K562 (cell line): ENCODE results near the gene CORO6. TPM values are rescaled to one million over a fixed set of nuclear protein-coding genes. Genes with fewer than 3 reads are reported as not detected.
A peak's percentile ranks its signal among the peaks of the same experiment; 100 is the strongest.

ENCODE experiments used
- ATAC-seq: fragments of 200-7000 bp; cut with Tn5 transposase; 3 replicates; pipeline ENCODE4 v1.9.1; 2020; ENCODE audit warnings: moderate library complexity
- BruUV-seq: library from RNA; stranded (reverse); fragments of 400-500 nt; replicated peaks from 2 replicates; lab custom pipeline; 2021; lab: Mats Ljungman, UMichigan
- CTCF ChIA-PET: fragments of 300-600 bp; formaldehyde crosslinking; extraction: SDS; loops from one replicate; lab custom pipeline; 2021; ENCODE audit warnings: low intra/inter-chr PET ratio; lab: Yijun Ruan, JAX
- POLR2A ChIA-PET: fragments of 300-600, 350-650 bp; sonication (Branson Sonifier 250); formaldehyde crosslinking; extraction: SDS; loops from one replicate; lab custom pipeline; 2021; ENCODE audit warnings: antibody characterized with exemption, inconsistent platforms; lab: Yijun Ruan, JAX
- DNase-seq, 4 experiments: peaks; one replicate each; pipeline versions ENCODE4 v3.0.0 to v3.0.0-alpha.2; 2011 to 2018; ENCODE audit warnings: low spot score in 3 of 4, mixed read lengths in 3 of 4; ENCODE audit errors: extremely low read depth in 1 of 4
- FAIRE-seq: peaks from 2 replicates; lab custom pipeline; 2011; peaks lifted over from hg19 to GRCh38; lab: Jason Lieb, UNC
- H2AFZ ChIP-seq: 2 replicates; pipeline ENCODE4 v1.6.0; 2011; ENCODE audit warnings: low read depth, low read length, control low read depth, inconsistent platforms
- H3K27ac ChIP-seq: fragments of 200-600 bp; 3 replicates; pipeline ENCODE4 v1.8.0; 2011; ENCODE audit warnings: low read depth, mild to moderate bottlenecking, control low read depth, inconsistent platforms, low read length, moderate library complexity, mixed read lengths; ENCODE audit errors: extremely low read depth
- H3K27me3 ChIP-seq, 2 experiments: fragments of 300-600 bp in 1 of 2; 2 replicates in 1 of 2; 3 replicates in 1 of 2; pipeline versions ENCODE4 v1.6.0 to v1.8.0; 2011; ENCODE audit warnings: inconsistent platforms in 2 of 2, low read length in 2 of 2, mild to moderate bottlenecking in 1 of 2, mixed read lengths in 1 of 2, moderate library complexity in 1 of 2; ENCODE audit not compliant: control insufficient read depth in 2 of 2, insufficient read depth in 2 of 2
- H3K36me3 ChIP-seq: fragments of 300-600 bp; 3 replicates; pipeline ENCODE4 v1.8.0; 2011; ENCODE audit warnings: mild to moderate bottlenecking, low read length, inconsistent platforms; ENCODE audit not compliant: control insufficient read depth, insufficient read depth
- H3K4me1 ChIP-seq, 2 experiments: fragments of 200-600 bp in 1 of 2; replicated peaks in 1 of 2; 2 replicates in 1 of 2; 3 replicates in 1 of 2; pipeline versions ENCODE4 v1.5.1 to v1.8.0; 2011; ENCODE audit warnings: inconsistent platforms in 2 of 2, low read length in 2 of 2, mild to moderate bottlenecking in 1 of 2, mixed read lengths in 1 of 2, moderate library complexity in 1 of 2; ENCODE audit not compliant: control insufficient read depth in 2 of 2, insufficient read depth in 2 of 2
- H3K4me2 ChIP-seq: 2 replicates; pipeline ENCODE4 v1.6.1; 2011; ENCODE audit warnings: low read length, control low read depth, inconsistent platforms, mixed read lengths; ENCODE audit not compliant: insufficient read depth
- H3K4me3 ChIP-seq: fragments of 200-600 bp; sonication (generic), shearing (Covaris generic); 2 replicates; pipeline ENCODE4 v1.5.1; 2016; ENCODE audit warnings: control low read depth, inconsistent platforms
- H3K79me2 ChIP-seq: fragments of 200-600 bp; 3 replicates; pipeline ENCODE4 v1.8.0; 2011; ENCODE audit warnings: low read length, inconsistent platforms; ENCODE audit not compliant: control insufficient read depth, insufficient read depth
- H3K9ac ChIP-seq, 2 experiments: 2 replicates each; pipeline versions ENCODE4 v1.6.0 to v1.6.1; 2011; ENCODE audit warnings: low read depth in 2 of 2, low read length in 2 of 2, control low read depth in 1 of 2, inconsistent platforms in 1 of 2, mild to moderate bottlenecking in 1 of 2, mixed read lengths in 1 of 2; ENCODE audit not compliant: insufficient read depth in 1 of 2
- H3K9me1 ChIP-seq: one replicate; pipeline ENCODE4 v1.6.0; 2011; ENCODE audit warnings: inconsistent platforms, mild to moderate bottlenecking, low read length, moderate library complexity; ENCODE audit not compliant: control insufficient read depth, insufficient read depth
- H3K9me3 ChIP-seq: replicated peaks from 2 replicates; pipeline ENCODE4 v1.5.1; 2011; ENCODE audit warnings: low read depth, low read length, inconsistent platforms; ENCODE audit not compliant: control insufficient read depth, insufficient read depth
- H4K20me1 ChIP-seq: replicated peaks from 2 replicates; pipeline ENCODE4 v1.6.1; 2011; ENCODE audit warnings: low read length, inconsistent platforms, mixed read lengths; ENCODE audit not compliant: control insufficient read depth, insufficient read depth
- ATF4 ChIP-seq: fragments of 450-650 bp; formaldehyde crosslinking; IDR thresholded peaks from 2 replicates; pipeline ENCODE4 v1.4.0; 2022; ENCODE audit warnings: mild to moderate bottlenecking, moderate library complexity
- CTBP1 ChIP-seq: fragments of 450-650 bp; IDR thresholded peaks from 2 replicates; pipeline ENCODE4 v1.6.1; 2016; ENCODE audit warnings: borderline replicate concordance
- ELK3 ChIP-seq: fragments of 450-650 bp; formaldehyde crosslinking; IDR thresholded peaks from 2 replicates; pipeline ENCODE4 v1.4.0; 2020; ENCODE audit warnings: mild to moderate bottlenecking
- MCM3 ChIP-seq: fragments of 450-650 bp; IDR thresholded peaks from 2 replicates; pipeline ENCODE4 v1.6.1; 2016
- MXI1 ChIP-seq: IDR thresholded peaks from 2 replicates; pipeline ENCODE4 v1.6.1; 2011; ENCODE audit warnings: low read depth, mild to moderate bottlenecking, improper control_type of control experiment, low read length
- NR2C2 ChIP-seq, 2 experiments: fragments of 200-800 bp in 1 of 2; sonication (Bioruptor generic) in 1 of 2; sonication (generic) in 1 of 2; formaldehyde crosslinking in 1 of 2; IDR thresholded peaks; 2 replicates each; pipeline versions ENCODE4 v1.6.1 to v1.8.0; 2016 to 2022; ENCODE audit warnings: mild to moderate bottlenecking in 1 of 2, missing compliant biosample characterization in 1 of 2, missing genetic modification characterization in 1 of 2, missing genetic modification reagents in 1 of 2
- RCOR1 ChIP-seq, 2 experiments: IDR thresholded peaks; 2 replicates each; pipeline ENCODE4 v1.6.1; 2012; ENCODE audit warnings: low read depth in 2 of 2, low read length in 2 of 2, borderline replicate concordance in 1 of 2, improper control_type of control experiment in 1 of 2
- SRF ChIP-seq, 2 experiments: fragments of 250-450, 450-650 bp in 1 of 2; sonication (Bioruptor Pico) in 1 of 2; sonication (generic) in 1 of 2; formaldehyde crosslinking; IDR thresholded peaks; 2 replicates each; pipeline versions ENCODE4 v1.5.0 to v1.5.1; 2020 to 2022; ENCODE audit warnings: mild to moderate bottlenecking in 1 of 2, missing genetic modification reagents in 1 of 2
- YY1 ChIP-seq, 3 experiments: IDR thresholded peaks; 2 replicates each; pipeline ENCODE4 v1.6.1; 2011; ENCODE audit warnings: low read length in 2 of 3, mild to moderate bottlenecking in 2 of 3, moderate library complexity in 2 of 3, borderline replicate concordance in 1 of 3, control low read depth in 1 of 3, low read depth in 1 of 3; ENCODE audit not compliant: insufficient read depth in 3 of 3, insufficient replicate concordance in 2 of 3, control insufficient read depth in 1 of 3, insufficient read length in 1 of 3; ENCODE audit errors: extremely low read depth in 1 of 3
- ZNF347 ChIP-seq: fragments of 450-650 bp; formaldehyde crosslinking; IDR thresholded peaks from 2 replicates; pipeline ENCODE4 v1.4.0; 2020; ENCODE audit warnings: low read depth, mild to moderate bottlenecking, moderate library complexity
- ZNF696 ChIP-seq: fragments of 250-450 bp; sonication (Bioruptor Pico); conservative IDR thresholded peaks from 2 replicates; pipeline ENCODE4 v1.4.0; 2020; ENCODE audit warnings: mild to moderate bottlenecking, moderate library complexity
- in situ Hi-C: fragments of 300-500 bp; cut with MboI; formaldehyde crosslinking; loops from 4 replicates; pipeline ENCODE4 v1.15.0; 2018; ENCODE audit warnings: inconsistent platforms, mixed read lengths
- intact Hi-C: fragments of 100-400 bp; cut with micrococcal nuclease; formaldehyde crosslinking; loops from 2 replicates; pipeline ENCODE4 v1.14.2; 2022
- polyA plus RNA-seq, 8 experiments: library from polyadenylated mRNA; depleted of rRNA in 4 of 8; stranded (reverse) in 5 of 8; unstranded in 3 of 8; fragments of >200 nt; fragmentation: Nextera tagmentation in 2 of 8; fragmentation: Illumina TruSeq in 1 of 8; extraction: Ambion mirVana in 2 of 8; extraction: Trizol in 1 of 8; gene quantifications; 2 replicates each; pipeline versions ENCODE4 v1.2.1 to v1.2.3, GENCODE V29; 2011 to 2014; ENCODE audit warnings: inconsistent platforms in 1 of 8, missing spikeins in 1 of 8
- total RNA-seq, 7 experiments: library from RNA; depleted of rRNA in 6 of 7; stranded (reverse); fragments of >200 nt in 6 of 7; fragmentation: Illumina TruSeq in 2 of 7; extraction: Trizol in 2 of 7; gene quantifications; 2 replicates each; pipeline versions ENCODE4 v1.2.1 to v1.2.3, GENCODE V29; 2011 to 2021; ENCODE audit warnings: low replicate concordance in 1 of 7
- TF ChIP-seq, protein P1 (sequence below): fragments of 450-650 bp; IDR thresholded peaks from 2 replicates; pipeline ENCODE4 v1.6.1; 2017; ENCODE audit warnings: antibody characterized with exemption
- TF ChIP-seq, protein P2 (sequence below): sonication (generic); formaldehyde crosslinking; IDR thresholded peaks from 2 replicates; pipeline ENCODE4 v1.8.0; 2022; ENCODE audit warnings: missing genetic modification reagents, mild to moderate bottlenecking, borderline replicate concordance
- TF ChIP-seq, protein P3 (sequence below): sonication (generic); IDR thresholded peaks from 2 replicates; pipeline ENCODE4 v1.6.1; 2016

CORO6 gene
- total and polyA plus RNA-seq, 9 of the 15 experiments (the other 6 are each of a cell fraction or from before 2014, with no cell fraction given): 0.04 to 11.9 (median 2.4) TPM

DNA sequence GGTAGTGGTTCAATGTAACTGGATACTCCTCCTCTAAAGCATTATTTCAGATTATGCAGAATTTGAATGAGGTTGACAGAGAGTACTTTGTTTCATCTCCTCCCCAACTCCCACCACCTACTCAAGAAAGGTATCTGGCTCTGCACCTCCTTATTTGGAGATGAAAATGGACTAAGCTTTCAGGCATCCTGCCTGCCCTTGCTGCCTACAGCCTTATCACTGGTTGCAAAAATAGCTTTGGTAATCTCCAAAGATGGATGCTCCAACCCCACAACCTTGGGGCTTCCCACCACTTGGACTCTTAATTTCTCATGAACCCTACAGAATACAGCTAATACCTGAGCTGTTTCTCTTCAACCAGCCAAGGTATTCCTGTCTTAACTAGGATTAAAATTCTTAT lies 45.3 kb upstream of the CORO6 start:
- H3K36me3 ChIP-seq: peaks cover 15% of the 10 kb centered on the region; the same call in 2 of the 3 replicates
- no peaks in the 10 kb centered on the region for H3K9me3 ChIP-seq
- H3K4me1 ChIP-seq: peaks cover 4 to 45% of the 10 kb centered on the region in 2 experiments
- BruUV-seq: no TSS peak
- peak in 1 of 4 experiments; percentile 42 for DNase-seq
- peak overlapping the region; percentile 62; the same call in 2 of the 3 replicates for H3K27ac ChIP-seq
- H3K27me3 ChIP-seq: no peaks in the 10 kb centered on the region
- H4K20me1 ChIP-seq: no peaks in the 10 kb centered on the region
- ChIA-PET CTCF (no interaction called here), POLR2A (interaction anchor here (1.0 to 1.2 kb wide), 4 partner anchors 9 to 29 kb away, joined by 3 to 8 read pairs (median 3); no protein-coding TSS in a partner anchor)
- no peak overlapping the region for H3K9ac ChIP-seq
- ATAC-seq: peak; percentile 45
- intact Hi-C loops (no loop called here), in situ Hi-C loops (no loop called here)
- no peaks in the 10 kb centered on the region for H3K9me1 ChIP-seq
- no peak overlapping the region for H2AFZ ChIP-seq
- FAIRE-seq: no peak
- H3K4me3 ChIP-seq: no peak overlapping the region
- H3K4me2 ChIP-seq: 0 out of 2 replicates have a peak overlapping the region, but pooled peaks have one; percentile 23
- H3K79me2 ChIP-seq: no peaks in the 10 kb centered on the region
- TF ChIP-seq ATF4 (CRISPR knock-in tag): no peak
- TF ChIP-seq CTBP1: 0 out of 2 replicates have a peak, but pooled peaks have one; percentile 12
- no peak for TF ChIP-seq MXI1
- TF ChIP-seq ZNF696 (CRISPR knock-in tag): no peak
- TF ChIP-seq, protein P1, sequence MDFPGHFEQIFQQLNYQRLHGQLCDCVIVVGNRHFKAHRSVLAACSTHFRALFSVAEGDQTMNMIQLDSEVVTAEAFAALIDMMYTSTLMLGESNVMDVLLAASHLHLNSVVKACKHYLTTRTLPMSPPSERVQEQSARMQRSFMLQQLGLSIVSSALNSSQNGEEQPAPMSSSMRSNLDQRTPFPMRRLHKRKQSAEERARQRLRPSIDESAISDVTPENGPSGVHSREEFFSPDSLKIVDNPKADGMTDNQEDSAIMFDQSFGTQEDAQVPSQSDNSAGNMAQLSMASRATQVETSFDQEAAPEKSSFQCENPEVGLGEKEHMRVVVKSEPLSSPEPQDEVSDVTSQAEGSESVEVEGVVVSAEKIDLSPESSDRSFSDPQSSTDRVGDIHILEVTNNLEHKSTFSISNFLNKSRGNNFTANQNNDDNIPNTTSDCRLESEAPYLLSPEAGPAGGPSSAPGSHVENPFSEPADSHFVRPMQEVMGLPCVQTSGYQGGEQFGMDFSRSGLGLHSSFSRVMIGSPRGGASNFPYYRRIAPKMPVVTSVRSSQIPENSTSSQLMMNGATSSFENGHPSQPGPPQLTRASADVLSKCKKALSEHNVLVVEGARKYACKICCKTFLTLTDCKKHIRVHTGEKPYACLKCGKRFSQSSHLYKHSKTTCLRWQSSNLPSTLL: no peak
- TF ChIP-seq, protein P2, sequence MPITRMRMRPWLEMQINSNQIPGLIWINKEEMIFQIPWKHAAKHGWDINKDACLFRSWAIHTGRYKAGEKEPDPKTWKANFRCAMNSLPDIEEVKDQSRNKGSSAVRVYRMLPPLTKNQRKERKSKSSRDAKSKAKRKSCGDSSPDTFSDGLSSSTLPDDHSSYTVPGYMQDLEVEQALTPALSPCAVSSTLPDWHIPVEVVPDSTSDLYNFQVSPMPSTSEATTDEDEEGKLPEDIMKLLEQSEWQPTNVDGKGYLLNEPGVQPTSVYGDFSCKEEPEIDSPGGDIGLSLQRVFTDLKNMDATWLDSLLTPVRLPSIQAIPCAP (CRISPR knock-in tag): no peak
- peak in 1 of 2 experiments; percentile 86; a peak in 2 of 4 replicates for TF ChIP-seq SRF (CRISPR knock-in tag; IDR thresholded peaks at IDR 0.05)
- peak in 1 of 3 experiments; percentile 9 for TF ChIP-seq YY1 (IDR thresholded peaks at IDR 0.05; ENCODE audit: borderline replicate concordance in 1 of 3, control insufficient read depth in 1 of 3, extremely low read depth in 1 of 3, insufficient read depth in 3 of 3, insufficient read length in 1 of 3, insufficient replicate concordance in 2 of 3, low read depth in 1 of 3, low read length in 2 of 3)
- TF ChIP-seq ZNF347 (CRISPR knock-in tag): no peak
- TF ChIP-seq, protein P3, sequence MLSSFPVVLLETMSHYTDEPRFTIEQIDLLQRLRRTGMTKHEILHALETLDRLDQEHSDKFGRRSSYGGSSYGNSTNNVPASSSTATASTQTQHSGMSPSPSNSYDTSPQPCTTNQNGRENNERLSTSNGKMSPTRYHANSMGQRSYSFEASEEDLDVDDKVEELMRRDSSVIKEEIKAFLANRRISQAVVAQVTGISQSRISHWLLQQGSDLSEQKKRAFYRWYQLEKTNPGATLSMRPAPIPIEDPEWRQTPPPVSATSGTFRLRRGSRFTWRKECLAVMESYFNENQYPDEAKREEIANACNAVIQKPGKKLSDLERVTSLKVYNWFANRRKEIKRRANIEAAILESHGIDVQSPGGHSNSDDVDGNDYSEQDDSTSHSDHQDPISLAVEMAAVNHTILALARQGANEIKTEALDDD: 0 out of 2 replicates have a peak, but pooled peaks have one; percentile 2
- TF ChIP-seq MCM3: no peak
- TF ChIP-seq RCOR1 (IDR thresholded peaks at IDR 0.05; ENCODE audit: borderline replicate concordance in 1 of 2, low read depth in 2 of 2, low read length in 2 of 2): 0 out of 4 replicates have a peak, but pooled peaks of 1 of the 2 experiments have one; percentile 10
- TF ChIP-seq NR2C2 (CRISPR knock-in tag; IDR thresholded peaks at IDR 0.05): no peak
- no peak for TF ChIP-seq NR2C2 (tag; IDR thresholded peaks at IDR 0.05)
- TF ChIP-seq ELK3 (CRISPR knock-in tag): no peak
